Measurements from ENCODE around the gene BNIPL.

The BNIPL gene

DNA sequence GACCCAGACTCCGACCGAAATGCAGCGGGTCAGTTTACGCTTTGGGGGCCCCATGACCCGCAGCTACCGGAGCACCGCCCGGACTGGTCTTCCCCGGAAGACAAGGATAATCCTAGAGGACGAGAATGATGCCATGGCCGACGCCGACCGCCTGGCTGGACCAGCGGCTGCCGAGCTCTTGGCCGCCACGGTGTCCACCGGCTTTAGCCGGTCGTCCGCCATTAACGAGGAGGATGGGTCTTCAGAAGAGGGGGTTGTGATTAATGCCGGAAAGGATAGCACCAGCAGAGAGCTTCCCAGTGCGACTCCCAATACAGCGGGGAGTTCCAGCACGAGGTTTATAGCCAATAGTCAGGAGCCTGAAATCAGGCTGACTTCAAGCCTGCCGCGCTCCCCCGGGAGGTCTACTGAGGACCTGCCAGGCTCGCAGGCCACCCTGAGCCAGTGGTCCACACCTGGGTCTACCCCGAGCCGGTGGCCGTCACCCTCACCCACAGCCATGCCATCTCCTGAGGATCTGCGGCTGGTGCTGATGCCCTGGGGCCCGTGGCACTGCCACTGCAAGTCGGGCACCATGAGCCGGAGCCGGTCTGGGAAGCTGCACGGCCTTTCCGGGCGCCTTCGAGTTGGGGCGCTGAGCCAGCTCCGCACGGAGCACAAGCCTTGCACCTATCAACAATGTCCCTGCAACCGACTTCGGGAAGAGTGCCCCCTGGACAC is 11.7 kb downstream of the BNIPL start:
- peak overlapping the region; percentile 75 for H3K4me3 ChIP-seq (ENCODE audit: low read depth, low read length)
- DNase-seq (ENCODE audit: low read depth): peak; percentile 79
- TF ChIP-seq, protein P1, sequence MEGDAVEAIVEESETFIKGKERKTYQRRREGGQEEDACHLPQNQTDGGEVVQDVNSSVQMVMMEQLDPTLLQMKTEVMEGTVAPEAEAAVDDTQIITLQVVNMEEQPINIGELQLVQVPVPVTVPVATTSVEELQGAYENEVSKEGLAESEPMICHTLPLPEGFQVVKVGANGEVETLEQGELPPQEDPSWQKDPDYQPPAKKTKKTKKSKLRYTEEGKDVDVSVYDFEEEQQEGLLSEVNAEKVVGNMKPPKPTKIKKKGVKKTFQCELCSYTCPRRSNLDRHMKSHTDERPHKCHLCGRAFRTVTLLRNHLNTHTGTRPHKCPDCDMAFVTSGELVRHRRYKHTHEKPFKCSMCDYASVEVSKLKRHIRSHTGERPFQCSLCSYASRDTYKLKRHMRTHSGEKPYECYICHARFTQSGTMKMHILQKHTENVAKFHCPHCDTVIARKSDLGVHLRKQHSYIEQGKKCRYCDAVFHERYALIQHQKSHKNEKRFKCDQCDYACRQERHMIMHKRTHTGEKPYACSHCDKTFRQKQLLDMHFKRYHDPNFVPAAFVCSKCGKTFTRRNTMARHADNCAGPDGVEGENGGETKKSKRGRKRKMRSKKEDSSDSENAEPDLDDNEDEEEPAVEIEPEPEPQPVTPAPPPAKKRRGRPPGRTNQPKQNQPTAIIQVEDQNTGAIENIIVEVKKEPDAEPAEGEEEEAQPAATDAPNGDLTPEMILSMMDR (conservative IDR thresholded peaks at IDR 0.05; ENCODE audit: low read depth, low read length): peak; percentile 65

DNA sequence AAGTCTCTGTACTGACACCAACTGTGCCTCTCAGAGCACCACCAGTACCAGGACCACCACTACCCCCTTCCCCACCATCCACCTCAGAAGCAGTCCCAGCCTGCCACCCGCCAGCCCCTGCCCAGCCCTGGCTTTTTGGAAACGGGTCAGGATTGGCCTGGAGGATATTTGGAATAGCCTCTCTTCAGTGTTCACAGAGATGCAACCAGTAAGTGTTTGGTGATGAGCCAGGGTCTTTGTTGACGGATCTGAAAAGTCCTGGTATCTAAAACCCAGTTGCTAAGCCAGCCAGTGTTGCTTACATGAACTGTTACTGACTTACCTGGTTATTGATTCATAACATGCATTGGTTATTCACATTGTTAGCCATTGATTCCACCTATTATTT is 12.3 kb downstream of the BNIPL start:
- peak overlapping the region; percentile 75 for H3K4me3 ChIP-seq (ENCODE audit: low read depth, low read length)
- TF ChIP-seq, protein P1 (conservative IDR thresholded peaks at IDR 0.05; ENCODE audit: low read depth, low read length): no peak
- no peak for DNase-seq (ENCODE audit: low read depth)

DNA sequence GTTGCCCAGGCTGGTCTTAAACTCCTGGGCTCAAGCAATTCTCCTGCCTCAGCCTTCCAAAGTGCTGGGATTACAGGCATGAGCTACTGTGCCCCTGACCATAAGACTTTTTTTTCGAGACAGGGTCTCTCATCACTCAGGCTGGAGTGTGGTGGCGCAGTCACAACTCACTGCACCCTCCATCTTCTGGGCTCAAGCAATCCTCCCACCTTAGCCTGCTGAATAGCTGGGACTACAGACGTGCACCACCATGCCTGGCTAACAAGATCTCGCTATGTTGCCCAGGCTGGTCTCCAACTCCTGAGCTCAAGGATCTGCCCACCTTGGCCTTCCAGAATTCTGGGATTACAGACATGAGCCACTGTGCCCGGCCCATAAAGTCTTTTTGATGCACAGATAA is 13.1 kb downstream of the BNIPL start:
- H3K4me3 ChIP-seq (ENCODE audit: low read depth, low read length): no peak overlapping the region
- TF ChIP-seq, protein P1 (conservative IDR thresholded peaks at IDR 0.05; ENCODE audit: low read depth, low read length): no peak
- DNase-seq (ENCODE audit: low read depth): no peak

DNA sequence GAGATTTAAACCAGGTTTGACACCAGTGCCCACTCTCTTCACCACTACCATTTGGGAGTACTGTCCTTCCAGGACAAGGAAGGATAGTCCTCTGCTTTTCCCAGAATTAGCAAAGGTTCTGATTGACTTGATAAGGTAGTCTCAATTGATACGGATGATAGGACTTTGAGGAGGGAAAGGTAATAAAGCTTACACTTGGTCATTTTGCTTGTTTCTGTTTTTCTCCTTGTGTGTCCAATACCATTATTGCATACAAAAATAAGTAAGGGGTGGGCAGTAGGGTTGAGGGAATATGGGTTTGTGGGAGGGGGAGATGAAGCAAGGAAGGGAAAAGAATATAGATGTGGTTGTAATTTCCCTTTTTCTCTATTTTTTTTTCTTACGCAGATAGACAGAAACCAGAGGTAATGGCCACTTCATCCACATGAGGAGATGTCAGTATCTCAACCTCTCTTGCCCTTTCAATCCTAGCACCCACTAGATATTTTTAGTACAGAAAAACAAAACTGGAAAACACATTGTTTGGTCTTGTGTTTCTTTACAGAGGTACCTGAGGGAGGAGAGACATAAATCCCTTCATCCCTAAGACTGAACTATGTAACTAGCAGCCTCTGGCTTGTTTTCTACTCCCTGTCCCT is 13.8 kb downstream of the BNIPL start:
- H3K4me3 ChIP-seq (ENCODE audit: low read depth, low read length): no peak overlapping the region
- DNase-seq (ENCODE audit: low read depth): no peak
- TF ChIP-seq, protein P1 (conservative IDR thresholded peaks at IDR 0.05; ENCODE audit: low read depth, low read length): no peak

DNA sequence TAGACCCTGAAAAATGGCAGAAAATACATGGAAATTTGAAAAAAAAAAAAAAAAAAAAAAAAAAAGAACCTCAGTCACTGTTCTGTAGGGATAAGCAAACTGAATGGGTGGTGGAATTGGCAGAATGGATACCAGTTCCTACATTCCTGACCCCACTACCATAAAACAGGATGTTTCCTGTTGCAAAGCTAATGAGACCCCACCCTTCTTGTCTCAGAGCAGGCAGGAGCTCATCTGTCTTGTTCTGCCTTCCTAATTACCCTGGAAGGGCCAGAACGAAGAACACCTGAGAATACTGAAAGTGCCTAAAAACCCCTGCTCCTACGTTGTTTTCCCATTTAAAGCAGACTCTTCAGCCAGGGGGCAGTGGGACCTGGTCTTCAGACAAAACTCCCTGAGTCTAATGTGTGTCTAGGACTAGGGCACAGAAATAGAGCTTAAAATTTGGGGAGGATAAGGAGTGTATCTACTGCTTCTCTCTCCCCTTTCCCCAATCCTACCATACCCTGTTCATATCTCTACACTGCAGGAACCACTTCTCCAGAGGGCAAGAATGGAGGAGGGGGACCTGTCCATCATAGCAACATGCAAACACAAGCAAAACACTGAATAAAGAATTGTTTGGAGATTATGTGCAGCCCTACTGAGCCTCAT is 15.1 kb downstream of the BNIPL start:
- no peak overlapping the region for H3K4me3 ChIP-seq (ENCODE audit: low read depth, low read length)
- TF ChIP-seq, protein P1 (conservative IDR thresholded peaks at IDR 0.05; ENCODE audit: low read depth, low read length): no peak
- no peak for DNase-seq (ENCODE audit: low read depth)

DNA sequence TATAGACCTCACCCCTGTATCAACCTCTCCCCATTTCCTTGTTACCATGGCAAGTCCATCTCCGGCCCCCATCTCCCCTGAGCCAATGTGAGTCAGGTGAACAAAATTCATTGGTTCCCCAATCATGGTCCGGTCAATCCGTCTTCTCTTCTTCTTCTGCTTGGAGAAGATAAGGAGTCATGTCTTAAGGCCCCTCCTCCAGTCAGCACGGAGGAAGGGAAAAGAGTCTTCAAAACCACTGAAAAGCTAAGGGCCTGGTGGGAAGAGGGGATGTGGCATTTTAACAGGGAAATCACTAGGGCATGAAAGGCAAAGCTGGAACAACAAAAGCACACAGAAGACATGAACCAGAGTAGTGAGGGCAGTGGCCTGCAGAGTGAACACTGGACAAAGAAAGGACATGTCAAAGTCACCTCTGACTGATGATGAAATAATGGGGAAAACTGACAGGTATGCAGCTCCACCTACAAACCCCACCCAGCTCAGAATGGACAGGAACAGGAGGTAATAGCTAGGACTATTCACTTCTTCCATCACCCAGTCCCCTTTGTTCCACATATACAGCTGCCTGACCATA is 18.7 kb downstream of the BNIPL start:
- TF ChIP-seq, protein P1 (conservative IDR thresholded peaks at IDR 0.05; ENCODE audit: low read depth, low read length): no peak
- no peak for DNase-seq (ENCODE audit: low read depth)
- H3K4me3 ChIP-seq (ENCODE audit: low read depth, low read length): no peak overlapping the region
